DND-41 (cell line): ENCODE results near the gene SLC12A6.

Experiments used
- EZH2 ChIP-seq: IDR thresholded peaks from 3 replicates; pipeline ENCODE4 v1.6.1; 2012; ENCODE audit warnings: borderline replicate concordance, low read depth, mild to moderate bottlenecking, moderate library complexity, low read length, inconsistent platforms; ENCODE audit not compliant: severe bottlenecking
- TF ChIP-seq, protein P1 (sequence below): IDR thresholded peaks from 2 replicates; pipeline ENCODE4 v1.5.1; 2012; ENCODE audit warnings: borderline replicate concordance, low read length, moderate library complexity, mild to moderate bottlenecking; ENCODE audit not compliant: poor library complexity, severe bottlenecking; ENCODE audit errors: extremely low read depth

DNA sequence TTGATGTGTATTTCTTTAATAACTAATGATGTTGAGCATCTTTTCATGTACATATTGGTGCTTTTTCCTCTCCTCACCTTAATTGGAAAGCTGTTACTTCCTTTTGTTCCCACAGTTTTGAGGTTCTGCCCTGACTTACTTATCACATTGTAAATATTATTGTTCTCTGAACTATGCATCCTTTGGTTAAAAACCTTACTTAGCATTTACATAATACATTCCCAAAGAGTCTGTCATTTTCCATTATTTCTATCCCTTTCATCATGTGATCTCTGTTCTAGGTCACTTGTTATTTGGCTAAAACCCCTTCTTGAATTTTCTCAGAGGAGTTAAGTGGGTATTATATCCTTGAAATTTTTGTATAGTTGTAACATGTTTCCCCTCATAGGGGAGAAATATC lies 33.0 kb downstream of the SLC12A6 start:
- TF ChIP-seq, protein P1, sequence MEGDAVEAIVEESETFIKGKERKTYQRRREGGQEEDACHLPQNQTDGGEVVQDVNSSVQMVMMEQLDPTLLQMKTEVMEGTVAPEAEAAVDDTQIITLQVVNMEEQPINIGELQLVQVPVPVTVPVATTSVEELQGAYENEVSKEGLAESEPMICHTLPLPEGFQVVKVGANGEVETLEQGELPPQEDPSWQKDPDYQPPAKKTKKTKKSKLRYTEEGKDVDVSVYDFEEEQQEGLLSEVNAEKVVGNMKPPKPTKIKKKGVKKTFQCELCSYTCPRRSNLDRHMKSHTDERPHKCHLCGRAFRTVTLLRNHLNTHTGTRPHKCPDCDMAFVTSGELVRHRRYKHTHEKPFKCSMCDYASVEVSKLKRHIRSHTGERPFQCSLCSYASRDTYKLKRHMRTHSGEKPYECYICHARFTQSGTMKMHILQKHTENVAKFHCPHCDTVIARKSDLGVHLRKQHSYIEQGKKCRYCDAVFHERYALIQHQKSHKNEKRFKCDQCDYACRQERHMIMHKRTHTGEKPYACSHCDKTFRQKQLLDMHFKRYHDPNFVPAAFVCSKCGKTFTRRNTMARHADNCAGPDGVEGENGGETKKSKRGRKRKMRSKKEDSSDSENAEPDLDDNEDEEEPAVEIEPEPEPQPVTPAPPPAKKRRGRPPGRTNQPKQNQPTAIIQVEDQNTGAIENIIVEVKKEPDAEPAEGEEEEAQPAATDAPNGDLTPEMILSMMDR = no peak
- TF ChIP-seq EZH2 = no peak
